GM23338 (cell line): Measurements from ENCODE around the gene NAGA. TPM values are rescaled to one million over a fixed set of nuclear protein-coding genes. Genes with fewer than 3 reads are reported as not detected.

Source experiments
- ATAC-seq: fragments of 200-7000 bp; cut with Tn5 transposase; 3 replicates; pipeline ENCODE4 v1.9.1; 2020
- DNase-seq: peaks from one replicate; pipeline ENCODE4 v3.0.0-alpha.2; 2015; ENCODE audit warnings: low spot score
- H2AFZ ChIP-seq: fragments of 200-600 bp; sonication (generic); 2 replicates; pipeline ENCODE4 v1.8.0; 2016; ENCODE audit warnings: antibody characterized with exemption, mild to moderate bottlenecking, moderate library complexity
- H3F3A ChIP-seq: fragments of 200-600 bp; sonication (generic); replicated peaks from 2 replicates; pipeline ENCODE4 v1.8.0; 2017; ENCODE audit warnings: antibody characterized with exemption, mixed run types, low read depth
- H3K27ac ChIP-seq: fragments of 200-600 bp; sonication (generic); 2 replicates; pipeline ENCODE4 v1.6.1; 2016; ENCODE audit warnings: low read depth
- H3K27me3 ChIP-seq: fragments of 200-600 bp; sonication (generic); 2 replicates; pipeline ENCODE4 v1.8.0; 2016; ENCODE audit warnings: mild to moderate bottlenecking, mixed run types, moderate library complexity; ENCODE audit not compliant: insufficient read depth
- H3K36me3 ChIP-seq: fragments of 200-600 bp; sonication (generic); 2 replicates; pipeline ENCODE4 v1.8.0; 2016; ENCODE audit warnings: mild to moderate bottlenecking; ENCODE audit not compliant: insufficient read depth
- H3K4me1 ChIP-seq: fragments of 200-600 bp; sonication (generic); 2 replicates; pipeline ENCODE4 v1.8.0; 2016; ENCODE audit warnings: mild to moderate bottlenecking, moderate library complexity; ENCODE audit not compliant: insufficient read depth
- H3K4me2 ChIP-seq: fragments of 200-600 bp; sonication (generic); 2 replicates; pipeline ENCODE4 v1.7.1; 2017; ENCODE audit warnings: mixed run types
- H3K4me3 ChIP-seq: fragments of 200-600 bp; sonication (generic); 2 replicates; pipeline ENCODE4 v1.6.1; 2016; ENCODE audit warnings: mixed run types
- H3K79me2 ChIP-seq: fragments of 200-600 bp; sonication (generic); replicated peaks from 2 replicates; pipeline ENCODE4 v1.8.0; 2017; ENCODE audit warnings: mild to moderate bottlenecking; ENCODE audit not compliant: insufficient read depth
- H3K9me2 ChIP-seq: fragments of 200-600 bp; sonication (generic); 2 replicates; pipeline ENCODE4 v1.8.0; 2017; ENCODE audit not compliant: insufficient read depth
- H4K20me1 ChIP-seq: fragments of 200-600 bp; sonication (generic); replicated peaks from 2 replicates; pipeline ENCODE4 v1.8.0; 2017; ENCODE audit warnings: mild to moderate bottlenecking; ENCODE audit not compliant: insufficient read depth
- H3K27ac Mint-ChIP-seq: 2 replicates; pipeline ENCODE4 v1.8.0; 2020; ENCODE audit warnings: inconsistent platforms, mild to moderate bottlenecking, moderate library complexity, mixed read lengths
- H3K27me3 Mint-ChIP-seq: 3 replicates; pipeline ENCODE4 v1.8.0; 2022; ENCODE audit warnings: low read depth, mild to moderate bottlenecking, moderate library complexity, mixed read lengths, inconsistent platforms; ENCODE audit not compliant: insufficient read depth, poor library complexity
- H3K36me3 Mint-ChIP-seq: 3 replicates; pipeline ENCODE4 v1.8.0; 2021; ENCODE audit warnings: low read depth, mild to moderate bottlenecking, inconsistent platforms, moderate library complexity, mixed read lengths
- H3K4me1 Mint-ChIP-seq: 3 replicates; pipeline ENCODE4 v1.8.0; 2020; ENCODE audit warnings: mild to moderate bottlenecking, inconsistent platforms, mixed read lengths
- H3K4me3 Mint-ChIP-seq: 3 replicates; pipeline ENCODE4 v1.8.0; 2021; ENCODE audit warnings: moderate library complexity, mild to moderate bottlenecking, inconsistent platforms, mixed read lengths
- H3K9me3 Mint-ChIP-seq: 3 replicates; pipeline ENCODE4 v1.8.0; 2020; ENCODE audit warnings: moderate library complexity, mild to moderate bottlenecking, inconsistent platforms, mixed read lengths
- ETS1 ChIP-seq: IDR thresholded peaks from 2 replicates; pipeline ENCODE4 v1.6.1; 2016; ENCODE audit warnings: antibody characterized with exemption
- EZH2phosphoT487 ChIP-seq: fragments of 200-600 bp; sonication (generic); IDR thresholded peaks from one replicate; pipeline ENCODE4 v1.8.1; 2018; ENCODE audit warnings: antibody characterized with exemption; ENCODE audit not compliant: unreplicated experiment
- POLR2AphosphoS5 ChIP-seq: IDR thresholded peaks from 2 replicates; pipeline ENCODE4 v1.6.1; 2016; ENCODE audit warnings: antibody characterized with exemption, low read depth
- STAT1 ChIP-seq: IDR thresholded peaks from one replicate; pipeline ENCODE4 v1.6.1; 2016; ENCODE audit warnings: antibody characterized with exemption; ENCODE audit not compliant: unreplicated experiment
- ZNF331 ChIP-seq: fragments of 250-450 bp; sonication (Bioruptor Pico); IDR thresholded peaks from 2 replicates; pipeline ENCODE4 v1.5.0; 2020; ENCODE audit warnings: low read depth, mild to moderate bottlenecking, moderate library complexity
- polyA plus RNA-seq: library from polyadenylated mRNA; unstranded; fragments of >200 nt; fragmentation: Nextera tagmentation; extraction: Ambion mirVana; gene quantifications from 2 replicates; pipeline ENCODE4 v1.2.1, GENCODE V29; 2016
- total RNA-seq: library from RNA; depleted of rRNA; stranded (reverse); fragments of >200 nt; shearing (Covaris generic); gene quantifications from 2 replicates; pipeline ENCODE4 v1.2.3, GENCODE V29; 2014
- TF ChIP-seq, protein P1 (sequence below): fragments of 250-450 bp; sonication (Bioruptor Pico); IDR thresholded peaks from 2 replicates; pipeline ENCODE4 v1.5.0; 2020; ENCODE audit warnings: mild to moderate bottlenecking, moderate library complexity
- TF ChIP-seq, protein P2 (sequence below), 2 experiments: fragments of 200-600 bp in 1 of 2; sonication (generic) in 1 of 2; conservative IDR thresholded peaks; 2 replicates each; pipeline versions ENCODE4 v1.5.1 to v1.6.1; 2016 to 2017; ENCODE audit warnings: antibody characterized with exemption in 2 of 2, low read depth in 2 of 2, mild to moderate bottlenecking in 2 of 2, moderate library complexity in 1 of 2
- TF ChIP-seq, protein P3 (sequence below): IDR thresholded peaks from one replicate; pipeline ENCODE4 v1.6.1; 2018; ENCODE audit warnings: antibody characterized with exemption; ENCODE audit not compliant: unreplicated experiment

The NAGA gene
- total and polyA plus RNA-seq, 2 experiments from 2014 or later = 6.3 to 21.4 TPM

- TF ChIP-seq ZNF331 (no peak), STAT1 (no peak), ETS1 (no peak), POLR2AphosphoS5 (no peak)
Observed at GRCh38 chr22:42064629-42065028, 6.0 kb downstream of the NAGA start (continued).

DNA sequence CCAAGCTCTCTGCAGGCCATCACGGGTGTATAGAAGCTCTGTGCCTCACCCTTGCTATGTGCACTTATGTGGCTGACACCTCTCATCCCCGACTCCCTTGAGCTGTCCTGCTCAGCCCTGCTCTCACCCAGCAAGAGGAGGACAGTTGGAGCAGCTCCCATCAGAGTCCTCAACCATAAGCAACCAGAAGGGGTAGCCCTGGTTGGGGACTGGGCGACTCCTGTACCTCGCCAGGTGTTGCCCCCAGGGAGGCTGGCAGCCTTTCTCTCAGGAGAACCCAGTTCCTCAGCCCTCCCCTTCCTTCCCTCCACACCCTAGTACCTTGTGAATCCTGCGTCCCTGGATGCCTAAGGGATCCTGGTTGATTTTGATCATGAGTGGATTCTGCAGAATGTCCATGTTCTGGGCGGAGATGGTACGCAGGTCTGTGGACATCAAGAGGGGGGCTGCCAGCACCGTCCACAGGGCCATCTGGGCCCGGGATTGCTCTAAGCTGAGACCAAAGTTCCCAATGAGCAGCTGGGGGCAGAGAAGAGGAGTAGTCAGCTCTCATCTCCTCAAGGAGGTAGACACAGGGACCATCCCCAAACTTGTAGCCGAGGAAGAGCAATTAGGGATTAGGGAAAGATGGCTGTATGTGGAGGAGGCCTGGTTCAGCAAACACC, 8.0 kb downstream of the NAGA start:
- no peaks in the 10 kb centered on the region for H3F3A ChIP-seq
- peaks cover 9% of the 10 kb centered on the region for H3K4me1 ChIP-seq
- Mint-ChIP-seq H3K27me3 (peaks cover 9% of the 10 kb centered on the region), H3K9me3 (peaks cover 14% of the 10 kb centered on the region), H3K36me3 (peaks cover 75% of the 10 kb centered on the region), H3K27ac (no peak overlapping the region; the same call in 1 of the 2 replicates), H3K4me1 (peaks cover 13% of the 10 kb centered on the region), H3K4me3 (no peak overlapping the region)
- H3K4me3 ChIP-seq = no peak overlapping the region
- no peak for DNase-seq
- H3K27ac ChIP-seq = no peak overlapping the region
- H3K27me3 ChIP-seq = no peaks in the 10 kb centered on the region
- TF ChIP-seq, protein P1, sequence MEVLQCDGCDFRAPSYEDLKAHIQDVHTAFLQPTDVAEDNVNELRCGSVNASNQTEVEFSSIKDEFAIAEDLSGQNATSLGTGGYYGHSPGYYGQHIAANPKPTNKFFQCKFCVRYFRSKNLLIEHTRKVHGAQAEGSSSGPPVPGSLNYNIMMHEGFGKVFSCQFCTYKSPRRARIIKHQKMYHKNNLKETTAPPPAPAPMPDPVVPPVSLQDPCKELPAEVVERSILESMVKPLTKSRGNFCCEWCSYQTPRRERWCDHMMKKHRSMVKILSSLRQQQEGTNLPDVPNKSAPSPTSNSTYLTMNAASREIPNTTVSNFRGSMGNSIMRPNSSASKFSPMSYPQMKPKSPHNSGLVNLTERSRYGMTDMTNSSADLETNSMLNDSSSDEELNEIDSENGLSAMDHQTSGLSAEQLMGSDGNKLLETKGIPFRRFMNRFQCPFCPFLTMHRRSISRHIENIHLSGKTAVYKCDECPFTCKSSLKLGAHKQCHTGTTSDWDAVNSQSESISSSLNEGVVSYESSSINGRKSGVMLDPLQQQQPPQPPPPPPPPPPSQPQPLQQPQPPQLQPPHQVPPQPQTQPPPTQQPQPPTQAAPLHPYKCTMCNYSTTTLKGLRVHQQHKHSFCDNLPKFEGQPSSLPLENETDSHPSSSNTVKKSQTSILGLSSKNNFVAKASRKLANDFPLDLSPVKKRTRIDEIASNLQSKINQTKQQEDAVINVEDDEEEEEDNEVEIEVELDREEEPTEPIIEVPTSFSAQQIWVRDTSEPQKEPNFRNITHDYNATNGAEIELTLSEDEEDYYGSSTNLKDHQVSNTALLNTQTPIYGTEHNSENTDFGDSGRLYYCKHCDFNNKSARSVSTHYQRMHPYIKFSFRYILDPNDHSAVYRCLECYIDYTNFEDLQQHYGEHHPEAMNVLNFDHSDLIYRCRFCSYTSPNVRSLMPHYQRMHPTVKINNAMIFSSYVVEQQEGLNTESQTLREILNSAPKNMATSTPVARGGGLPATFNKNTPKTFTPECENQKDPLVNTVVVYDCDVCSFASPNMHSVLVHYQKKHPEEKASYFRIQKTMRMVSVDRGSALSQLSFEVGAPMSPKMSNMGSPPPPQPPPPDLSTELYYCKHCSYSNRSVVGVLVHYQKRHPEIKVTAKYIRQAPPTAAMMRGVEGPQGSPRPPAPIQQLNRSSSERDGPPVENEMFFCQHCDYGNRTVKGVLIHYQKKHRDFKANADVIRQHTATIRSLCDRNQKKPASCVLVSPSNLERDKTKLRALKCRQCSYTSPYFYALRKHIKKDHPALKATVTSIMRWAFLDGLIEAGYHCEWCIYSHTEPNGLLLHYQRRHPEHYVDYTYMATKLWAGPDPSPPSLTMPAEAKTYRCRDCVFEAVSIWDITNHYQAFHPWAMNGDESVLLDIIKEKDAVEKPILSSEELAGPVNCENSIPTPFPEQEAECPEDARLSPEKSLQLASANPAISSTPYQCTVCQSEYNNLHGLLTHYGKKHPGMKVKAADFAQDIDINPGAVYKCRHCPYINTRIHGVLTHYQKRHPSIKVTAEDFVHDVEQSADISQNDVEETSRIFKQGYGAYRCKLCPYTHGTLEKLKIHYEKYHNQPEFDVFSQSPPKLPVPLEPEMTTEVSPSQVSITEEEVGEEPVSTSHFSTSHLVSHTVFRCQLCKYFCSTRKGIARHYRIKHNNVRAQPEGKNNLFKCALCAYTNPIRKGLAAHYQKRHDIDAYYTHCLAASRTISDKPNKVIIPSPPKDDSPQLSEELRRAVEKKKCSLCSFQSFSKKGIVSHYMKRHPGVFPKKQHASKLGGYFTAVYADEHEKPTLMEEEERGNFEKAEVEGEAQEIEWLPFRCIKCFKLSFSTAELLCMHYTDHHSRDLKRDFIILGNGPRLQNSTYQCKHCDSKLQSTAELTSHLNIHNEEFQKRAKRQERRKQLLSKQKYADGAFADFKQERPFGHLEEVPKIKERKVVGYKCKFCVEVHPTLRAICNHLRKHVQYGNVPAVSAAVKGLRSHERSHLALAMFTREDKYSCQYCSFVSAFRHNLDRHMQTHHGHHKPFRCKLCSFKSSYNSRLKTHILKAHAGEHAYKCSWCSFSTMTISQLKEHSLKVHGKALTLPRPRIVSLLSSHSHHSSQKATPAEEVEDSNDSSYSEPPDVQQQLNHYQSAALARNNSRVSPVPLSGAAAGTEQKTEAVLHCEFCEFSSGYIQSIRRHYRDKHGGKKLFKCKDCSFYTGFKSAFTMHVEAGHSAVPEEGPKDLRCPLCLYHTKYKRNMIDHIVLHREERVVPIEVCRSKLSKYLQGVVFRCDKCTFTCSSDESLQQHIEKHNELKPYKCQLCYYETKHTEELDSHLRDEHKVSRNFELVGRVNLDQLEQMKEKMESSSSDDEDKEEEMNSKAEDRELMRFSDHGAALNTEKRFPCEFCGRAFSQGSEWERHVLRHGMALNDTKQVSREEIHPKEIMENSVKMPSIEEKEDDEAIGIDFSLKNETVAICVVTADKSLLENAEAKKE (CRISPR knock-in tag) = no peak
- TF ChIP-seq POLR2AphosphoS5 (no peak), EZH2phosphoT487 (no peak), ZNF331 (no peak)
- TF ChIP-seq, protein P2, sequence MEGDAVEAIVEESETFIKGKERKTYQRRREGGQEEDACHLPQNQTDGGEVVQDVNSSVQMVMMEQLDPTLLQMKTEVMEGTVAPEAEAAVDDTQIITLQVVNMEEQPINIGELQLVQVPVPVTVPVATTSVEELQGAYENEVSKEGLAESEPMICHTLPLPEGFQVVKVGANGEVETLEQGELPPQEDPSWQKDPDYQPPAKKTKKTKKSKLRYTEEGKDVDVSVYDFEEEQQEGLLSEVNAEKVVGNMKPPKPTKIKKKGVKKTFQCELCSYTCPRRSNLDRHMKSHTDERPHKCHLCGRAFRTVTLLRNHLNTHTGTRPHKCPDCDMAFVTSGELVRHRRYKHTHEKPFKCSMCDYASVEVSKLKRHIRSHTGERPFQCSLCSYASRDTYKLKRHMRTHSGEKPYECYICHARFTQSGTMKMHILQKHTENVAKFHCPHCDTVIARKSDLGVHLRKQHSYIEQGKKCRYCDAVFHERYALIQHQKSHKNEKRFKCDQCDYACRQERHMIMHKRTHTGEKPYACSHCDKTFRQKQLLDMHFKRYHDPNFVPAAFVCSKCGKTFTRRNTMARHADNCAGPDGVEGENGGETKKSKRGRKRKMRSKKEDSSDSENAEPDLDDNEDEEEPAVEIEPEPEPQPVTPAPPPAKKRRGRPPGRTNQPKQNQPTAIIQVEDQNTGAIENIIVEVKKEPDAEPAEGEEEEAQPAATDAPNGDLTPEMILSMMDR (conservative IDR thresholded peaks at IDR 0.05; ENCODE audit: low read depth in 2 of 2) = no peak
- TF ChIP-seq, protein P3, sequence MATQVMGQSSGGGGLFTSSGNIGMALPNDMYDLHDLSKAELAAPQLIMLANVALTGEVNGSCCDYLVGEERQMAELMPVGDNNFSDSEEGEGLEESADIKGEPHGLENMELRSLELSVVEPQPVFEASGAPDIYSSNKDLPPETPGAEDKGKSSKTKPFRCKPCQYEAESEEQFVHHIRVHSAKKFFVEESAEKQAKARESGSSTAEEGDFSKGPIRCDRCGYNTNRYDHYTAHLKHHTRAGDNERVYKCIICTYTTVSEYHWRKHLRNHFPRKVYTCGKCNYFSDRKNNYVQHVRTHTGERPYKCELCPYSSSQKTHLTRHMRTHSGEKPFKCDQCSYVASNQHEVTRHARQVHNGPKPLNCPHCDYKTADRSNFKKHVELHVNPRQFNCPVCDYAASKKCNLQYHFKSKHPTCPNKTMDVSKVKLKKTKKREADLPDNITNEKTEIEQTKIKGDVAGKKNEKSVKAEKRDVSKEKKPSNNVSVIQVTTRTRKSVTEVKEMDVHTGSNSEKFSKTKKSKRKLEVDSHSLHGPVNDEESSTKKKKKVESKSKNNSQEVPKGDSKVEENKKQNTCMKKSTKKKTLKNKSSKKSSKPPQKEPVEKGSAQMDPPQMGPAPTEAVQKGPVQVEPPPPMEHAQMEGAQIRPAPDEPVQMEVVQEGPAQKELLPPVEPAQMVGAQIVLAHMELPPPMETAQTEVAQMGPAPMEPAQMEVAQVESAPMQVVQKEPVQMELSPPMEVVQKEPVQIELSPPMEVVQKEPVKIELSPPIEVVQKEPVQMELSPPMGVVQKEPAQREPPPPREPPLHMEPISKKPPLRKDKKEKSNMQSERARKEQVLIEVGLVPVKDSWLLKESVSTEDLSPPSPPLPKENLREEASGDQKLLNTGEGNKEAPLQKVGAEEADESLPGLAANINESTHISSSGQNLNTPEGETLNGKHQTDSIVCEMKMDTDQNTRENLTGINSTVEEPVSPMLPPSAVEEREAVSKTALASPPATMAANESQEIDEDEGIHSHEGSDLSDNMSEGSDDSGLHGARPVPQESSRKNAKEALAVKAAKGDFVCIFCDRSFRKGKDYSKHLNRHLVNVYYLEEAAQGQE = no peak
- no peaks in the 10 kb centered on the region for H4K20me1 ChIP-seq
- peaks cover 3% of the 10 kb centered on the region; the same call in 1 of the 2 replicates for H3K36me3 ChIP-seq
- H3K79me2 ChIP-seq = no peaks in the 10 kb centered on the region
- H2AFZ ChIP-seq = no peak overlapping the region
- ATAC-seq = no peak
- peaks cover 5% of the 10 kb centered on the region; the same call in 1 of the 2 replicates for H3K9me2 ChIP-seq
- H3K4me2 ChIP-seq = no peak overlapping the region
